Measurements from ENCODE around the gene GRIK1. TPM values are rescaled to one million over a fixed set of nuclear protein-coding genes. Genes with fewer than 3 reads are reported as not detected.

GRIK1 gene
- total RNA-seq, 1 experiment from 2014 or later, result not detected

- no peaks in the 10 kb centered on the region for H3F3A ChIP-seq (ENCODE audit: insufficient read depth, low read depth)
- H3K36me3 ChIP-seq (ENCODE audit: low read depth), result no peaks in the 10 kb centered on the region
- no peak overlapping the region for H3K27ac ChIP-seq
- ChIA-PET CTCF (no interaction called here), POLR2A (ENCODE audit: unreplicated experiment) (no interaction called here)
- no peaks in the 10 kb centered on the region for H3K9me2 ChIP-seq (ENCODE audit: insufficient read depth)
- H3K9me3 ChIP-seq (ENCODE audit: insufficient read depth, low read depth), result no peaks in the 10 kb centered on the region
- no peak overlapping the region for H3K4me3 ChIP-seq
- no peaks in the 10 kb centered on the region for H3K4me1 ChIP-seq (replicated peaks; ENCODE audit: insufficient read depth)
- no peak overlapping the region for H2AFZ ChIP-seq
- H3K27me3 ChIP-seq (ENCODE audit: insufficient read depth, low read depth), result no peaks in the 10 kb centered on the region
- no peaks in the 10 kb centered on the region for H3K79me2 ChIP-seq (ENCODE audit: low read depth)
- TF ChIP-seq EZH2 (IDR thresholded peaks at IDR 0.05; ENCODE audit: low read depth), result no peak
- TF ChIP-seq, protein P1, sequence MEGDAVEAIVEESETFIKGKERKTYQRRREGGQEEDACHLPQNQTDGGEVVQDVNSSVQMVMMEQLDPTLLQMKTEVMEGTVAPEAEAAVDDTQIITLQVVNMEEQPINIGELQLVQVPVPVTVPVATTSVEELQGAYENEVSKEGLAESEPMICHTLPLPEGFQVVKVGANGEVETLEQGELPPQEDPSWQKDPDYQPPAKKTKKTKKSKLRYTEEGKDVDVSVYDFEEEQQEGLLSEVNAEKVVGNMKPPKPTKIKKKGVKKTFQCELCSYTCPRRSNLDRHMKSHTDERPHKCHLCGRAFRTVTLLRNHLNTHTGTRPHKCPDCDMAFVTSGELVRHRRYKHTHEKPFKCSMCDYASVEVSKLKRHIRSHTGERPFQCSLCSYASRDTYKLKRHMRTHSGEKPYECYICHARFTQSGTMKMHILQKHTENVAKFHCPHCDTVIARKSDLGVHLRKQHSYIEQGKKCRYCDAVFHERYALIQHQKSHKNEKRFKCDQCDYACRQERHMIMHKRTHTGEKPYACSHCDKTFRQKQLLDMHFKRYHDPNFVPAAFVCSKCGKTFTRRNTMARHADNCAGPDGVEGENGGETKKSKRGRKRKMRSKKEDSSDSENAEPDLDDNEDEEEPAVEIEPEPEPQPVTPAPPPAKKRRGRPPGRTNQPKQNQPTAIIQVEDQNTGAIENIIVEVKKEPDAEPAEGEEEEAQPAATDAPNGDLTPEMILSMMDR (conservative IDR thresholded peaks at IDR 0.05), result no peak
- no peaks in the 10 kb centered on the region for H4K20me1 ChIP-seq (ENCODE audit: insufficient read depth)
- intact Hi-C loops (cut with micrococcal nuclease; ENCODE audit: unreplicated experiment), result no loop called here
- DNase-seq, result no peak
- no peak overlapping the region for H3K4me2 ChIP-seq
- BruUV-seq (replicated peaks), result no TSS peak
Observed at GRCh38 chr21:29670228-29670627, 269.6 kb downstream of the GRIK1 start.

DNA sequence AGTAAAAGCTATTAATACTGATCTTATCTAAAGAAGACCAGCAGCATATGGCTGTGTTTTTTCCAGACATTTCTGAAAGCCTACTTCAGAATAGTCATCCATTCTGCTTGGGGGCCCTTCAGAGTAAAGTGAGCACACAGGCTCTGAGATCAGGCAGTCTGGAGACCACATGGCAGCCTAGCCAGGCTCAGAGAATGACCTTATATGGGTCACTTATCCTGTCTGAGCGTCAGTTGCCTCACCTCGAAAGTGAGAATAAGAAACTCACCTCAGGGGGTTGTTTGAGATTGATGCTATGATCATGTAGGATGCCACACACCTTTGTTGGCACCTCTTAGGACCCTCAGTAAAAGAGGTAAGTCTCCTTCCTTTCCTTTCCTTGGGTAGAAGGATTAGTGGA lies 270.4 kb downstream of the GRIK1 start:
- H3K4me2 ChIP-seq, result no peak overlapping the region
- H3K36me3 ChIP-seq (ENCODE audit: low read depth), result no peaks in the 10 kb centered on the region
- no peaks in the 10 kb centered on the region for H3K27me3 ChIP-seq (ENCODE audit: insufficient read depth, low read depth)
- H3K4me1 ChIP-seq (replicated peaks; ENCODE audit: insufficient read depth), result no peaks in the 10 kb centered on the region
- intact Hi-C loops (cut with micrococcal nuclease; ENCODE audit: unreplicated experiment), result no loop called here
- H3K9me3 ChIP-seq (ENCODE audit: insufficient read depth, low read depth), result no peaks in the 10 kb centered on the region
- H3K79me2 ChIP-seq (ENCODE audit: low read depth), result no peaks in the 10 kb centered on the region
- H3F3A ChIP-seq (ENCODE audit: insufficient read depth, low read depth), result no peaks in the 10 kb centered on the region
- CTCF ChIA-PET, result no interaction called here
- H2AFZ ChIP-seq, result no peak overlapping the region
- BruUV-seq (replicated peaks), result no TSS peak
- POLR2A ChIA-PET (ENCODE audit: unreplicated experiment), result no interaction called here
- H4K20me1 ChIP-seq (ENCODE audit: insufficient read depth), result no peaks in the 10 kb centered on the region
- no peak overlapping the region for H3K27ac ChIP-seq
- H3K4me3 ChIP-seq, result no peak overlapping the region
- H3K9me2 ChIP-seq (ENCODE audit: insufficient read depth), result no peaks in the 10 kb centered on the region
- DNase-seq, result no peak
- no peak for TF ChIP-seq EZH2 (IDR thresholded peaks at IDR 0.05; ENCODE audit: low read depth)
- TF ChIP-seq, protein P1 (conservative IDR thresholded peaks at IDR 0.05), result no peak

GRCh38 chr21:29667651-29668050 lies 272.1 kb downstream of the GRIK1 start:
- H3K9me2 ChIP-seq (ENCODE audit: insufficient read depth), result no peaks in the 10 kb centered on the region
- H3K4me3 ChIP-seq, result no peak overlapping the region
- TF ChIP-seq EZH2 (IDR thresholded peaks at IDR 0.05; ENCODE audit: low read depth), result no peak
- TF ChIP-seq, protein P1 (conservative IDR thresholded peaks at IDR 0.05), result no peak
- no peaks in the 10 kb centered on the region for H3F3A ChIP-seq (ENCODE audit: insufficient read depth, low read depth)
- no TSS peak for BruUV-seq (replicated peaks)
- POLR2A ChIA-PET (ENCODE audit: unreplicated experiment), result no interaction called here
- H3K27me3 ChIP-seq (ENCODE audit: insufficient read depth, low read depth), result no peaks in the 10 kb centered on the region
- CTCF ChIA-PET, result no interaction called here
- no peak for DNase-seq
- no peaks in the 10 kb centered on the region for H3K4me1 ChIP-seq (replicated peaks; ENCODE audit: insufficient read depth)
- H3K9me3 ChIP-seq (ENCODE audit: insufficient read depth, low read depth), result no peaks in the 10 kb centered on the region
- no peak overlapping the region for H2AFZ ChIP-seq
- H3K79me2 ChIP-seq (ENCODE audit: low read depth), result no peaks in the 10 kb centered on the region
- intact Hi-C loops (cut with micrococcal nuclease; ENCODE audit: unreplicated experiment), result no loop called here
- H3K36me3 ChIP-seq (ENCODE audit: low read depth), result no peaks in the 10 kb centered on the region
- H4K20me1 ChIP-seq (ENCODE audit: insufficient read depth), result no peaks in the 10 kb centered on the region
- no peak overlapping the region for H3K4me2 ChIP-seq
- H3K27ac ChIP-seq, result no peak overlapping the region

All from PC-9 (cell line).